GM18868 (cell line): ENCODE measurements around the gene ASS1.
"Not testable (repeated sequence)": the region's sequence is repeated elsewhere in the genome, so short reads cannot be mapped to it uniquely, and the experiment has no call there.

ENCODE experiments used
- ATAC-seq: cut with Tn5 transposase; IDR thresholded peaks from one replicate; pipeline ENCODE4 v1.9.1; 2021; ENCODE audit warnings: mild to moderate bottlenecking, moderate library complexity; ENCODE audit not compliant: unreplicated experiment

Gene ASS1

DNA sequence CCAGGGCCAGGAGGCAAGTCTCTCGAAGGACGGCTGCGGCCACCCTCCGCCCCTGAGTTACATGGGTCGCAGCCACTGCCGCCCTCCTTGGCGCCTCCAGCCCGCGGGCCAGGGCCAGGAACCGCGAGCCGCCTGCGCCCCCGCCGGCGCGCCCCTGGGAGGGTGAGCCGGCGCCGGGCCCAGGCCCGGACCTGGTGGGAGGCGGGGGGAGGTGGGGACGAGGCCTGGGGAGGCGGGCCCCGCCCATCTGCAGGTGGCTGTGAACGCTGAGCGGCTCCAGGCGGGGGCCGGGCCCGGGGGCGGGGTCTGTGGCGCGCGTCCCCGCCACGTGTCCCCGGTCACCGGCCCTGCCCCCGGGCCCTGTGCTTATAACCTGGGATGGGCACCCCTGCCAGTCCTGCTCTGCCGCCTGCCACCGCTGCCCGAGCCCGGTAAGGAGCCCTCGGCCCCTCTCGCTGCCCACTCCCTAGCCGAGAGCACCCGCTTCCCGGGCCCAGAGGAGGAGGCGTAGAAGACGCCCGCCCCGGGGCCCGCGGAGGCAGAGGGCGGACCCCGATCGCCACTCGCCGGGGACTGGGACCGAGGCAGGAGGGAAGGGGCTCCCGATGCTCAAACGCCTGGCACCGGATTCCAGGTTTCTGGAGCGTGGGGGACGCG is at the start of gene ASS1:
Gene ASS1 (plus strand): TSS at position 397 of the 657 bp plus-strand sequence. CDS start 7,268 bp downstream, outside the sequence.
- ATAC-seq = no peak

DNA sequence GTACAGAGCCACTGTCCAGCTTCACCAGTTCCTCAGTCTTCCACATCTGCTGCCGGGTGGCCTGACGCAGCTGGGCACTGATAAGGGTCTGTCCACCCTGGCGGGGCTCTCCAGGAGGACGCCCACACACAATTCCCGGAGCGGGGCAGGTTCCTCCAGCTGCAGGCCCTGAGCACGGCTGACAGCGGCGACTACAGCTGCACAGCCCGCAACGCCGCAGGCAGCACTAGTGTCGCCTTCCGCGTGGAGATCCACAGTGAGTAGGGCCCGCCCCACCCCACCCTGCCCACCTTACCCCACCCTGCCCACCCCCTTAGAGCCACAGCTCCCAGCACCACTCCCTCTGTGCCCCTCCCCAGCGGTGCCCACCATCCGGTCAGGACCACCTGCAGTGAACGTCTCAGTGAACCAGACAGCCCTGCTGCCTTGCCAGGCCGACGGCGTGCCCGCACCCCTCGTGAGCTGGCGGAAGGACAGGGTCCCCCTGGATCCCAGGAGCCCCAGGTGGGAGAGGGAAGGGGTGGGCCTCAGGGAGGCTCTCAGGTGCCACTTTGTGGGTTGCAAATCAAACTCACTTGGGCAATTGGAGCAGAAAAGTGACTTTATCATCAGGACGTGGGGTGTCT is 48.8 kb upstream of the ASS1 start:
- no peak for ATAC-seq

DNA sequence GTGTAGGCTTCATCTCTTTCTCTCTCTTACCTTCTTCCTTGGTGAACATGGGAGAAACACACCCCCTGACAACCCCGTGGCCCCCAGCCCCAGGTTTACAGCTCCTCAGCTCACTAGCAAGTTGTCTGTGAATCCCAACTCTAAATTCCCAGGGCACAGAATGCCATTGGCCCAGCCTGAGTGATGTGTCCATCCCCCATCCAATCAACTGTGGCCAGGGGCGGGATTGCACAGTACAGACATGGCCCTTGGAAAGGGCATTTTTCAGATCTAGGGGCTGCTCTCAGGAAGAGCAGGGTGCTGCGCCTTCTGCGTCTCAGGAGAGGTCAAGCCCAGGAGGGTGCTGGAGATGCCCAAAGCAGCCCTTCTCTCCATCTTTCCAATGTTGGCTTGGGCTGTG is 48.2 kb upstream of the ASS1 start:
- ATAC-seq = no peak

- no peak for ATAC-seq
These were observed 46.1 kb upstream of the ASS1 start for GRCh38 chr9:130398487-130399240.

DNA sequence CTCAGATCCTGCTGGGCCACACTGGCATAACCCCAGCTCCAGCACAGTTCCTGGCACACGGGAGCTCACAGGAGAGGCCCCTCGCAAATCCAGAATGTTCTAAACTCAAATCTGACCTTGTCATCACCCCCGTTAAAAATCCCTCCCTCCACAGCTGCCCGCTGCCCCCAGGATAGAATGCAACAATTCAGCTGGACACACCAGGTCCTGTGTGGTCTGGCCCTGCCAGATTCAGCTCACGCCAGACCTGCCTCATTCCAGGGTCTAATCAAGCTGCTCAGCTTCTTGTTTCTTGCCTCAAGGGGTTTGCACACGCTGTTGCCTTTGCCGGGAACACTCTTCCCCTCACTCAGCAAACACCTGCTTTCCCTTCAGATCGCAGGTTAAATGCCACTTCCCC is 45.0 kb upstream of the ASS1 start:
- ATAC-seq = no peak

DNA sequence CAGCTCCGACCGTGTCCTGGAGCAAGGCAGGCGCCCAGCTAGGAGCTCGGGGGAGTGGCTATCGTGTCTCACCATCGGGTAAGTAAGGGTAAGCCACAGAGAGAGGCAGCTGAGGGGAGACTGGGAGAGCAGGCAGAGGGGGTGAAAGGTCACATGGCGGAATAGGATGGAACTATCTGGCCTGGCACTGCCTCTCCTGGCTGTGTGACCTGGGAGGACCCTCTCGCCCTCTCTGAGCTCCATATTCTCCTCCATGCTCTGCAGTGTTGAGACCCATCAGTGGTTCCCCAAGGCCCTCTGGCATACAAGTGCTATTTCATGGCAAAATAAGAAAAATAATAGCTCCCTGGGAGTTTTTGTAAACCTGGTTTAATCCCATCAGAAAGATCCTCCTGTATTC is 43.9 kb upstream of the ASS1 start:
- ATAC-seq = no peak

GRCh38 chr9:130401742-130402141 is 43.0 kb upstream of the ASS1 start:
- ATAC-seq = not testable (repeated sequence)

GRCh38 chr9:130402243-130402642 is 42.5 kb upstream of the ASS1 start:
- no peak for ATAC-seq

- no peak for ATAC-seq
These were observed 41.9 kb upstream of the ASS1 start for GRCh38 chr9:130402645-130403440.

DNA sequence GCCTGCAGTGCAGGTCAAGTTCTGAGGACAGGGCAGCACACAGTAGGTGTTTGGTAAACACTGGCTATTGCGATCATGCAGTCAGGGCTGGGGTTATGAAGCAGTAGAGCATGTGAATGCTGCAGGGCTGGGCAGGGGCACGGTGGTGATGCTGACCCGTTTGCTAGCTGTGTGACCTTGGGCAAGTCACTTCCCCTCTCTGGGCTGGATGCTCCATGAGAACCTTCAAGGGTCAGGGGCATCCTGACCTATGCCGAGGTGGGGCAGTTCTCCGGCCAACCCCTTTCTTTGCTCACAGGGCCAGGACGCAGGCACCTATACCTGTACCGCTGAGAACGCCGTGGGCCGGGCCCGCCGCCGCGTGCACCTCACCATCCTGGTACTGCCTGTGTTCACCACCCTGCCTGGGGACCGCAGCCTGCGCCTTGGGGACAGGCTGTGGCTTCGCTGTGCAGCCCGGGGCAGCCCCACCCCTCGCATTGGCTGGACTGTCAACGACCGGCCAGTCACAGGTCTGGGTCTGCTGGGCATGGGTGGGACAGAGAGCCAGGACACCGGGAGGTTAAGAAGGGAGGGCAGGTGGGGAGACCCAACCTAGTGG is 39.0 kb upstream of the ASS1 start:
- no peak for ATAC-seq

DNA sequence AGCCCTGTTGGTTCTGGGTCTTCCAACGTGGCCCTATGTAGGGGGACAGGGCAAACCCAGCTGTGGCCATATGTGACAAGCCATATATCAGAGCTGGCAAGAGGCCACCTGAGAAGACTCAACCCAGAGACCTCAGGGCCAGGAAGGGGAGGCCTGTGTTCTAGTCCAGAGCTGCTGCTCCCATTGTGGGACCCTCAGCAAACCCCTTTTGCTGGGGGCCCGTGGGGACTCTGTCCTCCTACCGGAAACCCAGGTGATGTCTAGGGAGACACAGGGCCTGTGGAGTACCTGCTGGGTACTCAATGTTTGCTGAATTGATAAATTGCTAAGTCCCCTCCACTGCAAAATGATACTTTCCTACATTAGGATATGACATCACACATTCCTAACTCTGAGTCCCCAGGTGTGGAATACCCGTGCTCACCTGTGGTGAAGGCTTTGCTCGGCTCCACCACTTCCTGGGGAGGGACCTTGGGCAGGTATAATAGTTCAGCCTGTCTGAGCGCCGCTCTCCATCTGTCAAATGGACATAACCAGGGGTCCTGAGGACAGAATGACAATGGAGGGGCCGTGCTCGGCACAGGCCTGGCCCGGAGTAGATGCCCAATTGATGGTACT is 38.4 kb upstream of the ASS1 start:
- ATAC-seq = no peak

DNA sequence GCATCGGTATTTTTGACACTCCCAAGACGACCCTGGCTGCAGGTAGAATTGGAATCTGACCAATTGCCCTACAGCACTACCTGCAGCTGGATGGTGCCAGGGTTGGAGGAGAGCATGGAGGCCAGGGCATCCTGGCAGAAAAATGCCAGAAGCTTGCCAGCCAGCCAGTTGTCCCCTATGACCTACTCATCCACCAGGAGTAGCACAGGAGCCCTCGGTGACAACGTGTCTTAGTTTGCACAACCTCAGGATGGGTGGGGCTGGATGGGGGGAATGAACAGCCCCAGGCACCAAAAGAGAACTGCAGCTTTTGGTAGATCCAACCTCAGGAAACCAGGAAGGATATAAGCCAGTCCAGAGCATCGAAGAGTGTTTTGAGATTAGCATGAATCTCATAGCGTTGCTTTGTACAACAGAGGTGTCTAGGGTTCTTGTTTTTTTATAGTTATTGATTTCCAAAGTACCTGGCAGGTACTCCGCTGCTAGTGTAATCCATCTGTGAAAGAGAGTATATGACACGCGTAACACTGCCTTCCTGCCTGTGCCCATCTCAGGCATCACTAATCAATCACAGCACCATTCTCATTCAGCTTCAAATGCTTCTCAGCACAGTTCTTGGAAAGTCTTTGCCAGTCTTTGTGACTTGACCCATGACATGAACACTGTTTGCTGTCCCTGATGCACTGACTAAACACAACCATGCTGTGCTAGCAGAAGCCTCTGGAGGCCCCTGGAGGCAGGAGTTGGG is 36.7 kb upstream of the ASS1 start:
- ATAC-seq = no peak

DNA sequence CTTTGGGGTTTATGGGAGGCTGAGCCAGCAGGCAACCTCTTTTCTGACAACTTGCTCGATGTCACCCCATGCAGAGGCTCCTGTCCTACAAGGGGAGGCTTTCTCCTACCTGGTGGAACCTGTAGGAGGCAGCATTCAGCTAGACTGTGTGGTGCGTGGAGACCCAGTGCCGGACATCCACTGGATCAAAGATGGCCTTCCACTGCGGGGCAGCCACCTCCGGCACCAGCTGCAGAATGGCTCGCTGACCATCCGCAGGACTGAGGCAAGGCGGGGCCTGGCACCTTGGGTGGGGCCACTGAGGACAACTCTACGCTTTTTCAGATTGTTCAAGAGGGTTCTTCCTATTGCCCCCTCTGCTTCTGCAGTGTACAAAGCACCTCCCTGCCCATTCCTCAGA is 36.1 kb upstream of the ASS1 start:
- no peak for ATAC-seq

DNA sequence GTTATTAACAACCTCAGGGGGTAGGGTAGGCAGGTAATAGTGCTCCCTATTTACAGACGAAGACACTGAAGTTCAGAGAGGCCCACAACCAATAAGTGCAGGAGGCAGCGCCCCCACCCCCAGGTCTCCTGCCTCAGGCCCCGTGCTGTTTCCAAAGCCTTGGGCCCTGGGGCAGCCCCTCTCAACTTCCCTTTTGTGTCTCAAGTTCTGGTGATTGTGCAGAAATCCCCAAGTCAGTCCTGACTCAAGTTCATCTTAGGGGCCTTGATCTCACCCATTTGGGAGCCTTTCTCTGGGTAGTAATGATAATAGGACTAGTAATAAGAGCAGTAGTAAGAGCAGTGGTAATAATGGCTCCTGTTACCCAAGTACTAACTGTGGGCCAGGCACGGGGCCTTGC is 35.5 kb upstream of the ASS1 start:
- ATAC-seq = no peak

DNA sequence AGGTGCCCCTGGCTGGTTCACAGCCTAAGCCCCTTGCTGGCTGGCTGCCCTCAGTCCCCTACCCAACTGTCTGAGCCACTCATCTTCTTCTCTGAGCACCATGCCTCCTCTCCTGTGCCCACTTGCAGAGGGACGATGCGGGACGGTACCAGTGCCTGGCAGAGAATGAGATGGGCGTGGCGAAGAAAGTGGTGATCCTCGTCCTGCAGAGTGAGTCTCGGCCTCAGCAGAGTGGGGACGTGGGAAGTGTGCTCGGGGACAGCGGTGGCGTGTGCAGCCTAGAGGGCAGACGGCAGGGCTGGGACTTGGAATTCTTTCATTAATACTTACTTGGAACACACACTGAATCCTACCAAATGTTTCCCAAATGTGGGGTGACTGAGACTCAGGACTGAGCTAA is 34.3 kb upstream of the ASS1 start:
- ATAC-seq = no peak

GRCh38 chr9:130411566-130411915 is 33.2 kb upstream of the ASS1 start:
- ATAC-seq = no peak

- no peak for ATAC-seq
These were observed 30.6 kb upstream of the ASS1 start for GRCh38 chr9:130414081-130414731.

DNA sequence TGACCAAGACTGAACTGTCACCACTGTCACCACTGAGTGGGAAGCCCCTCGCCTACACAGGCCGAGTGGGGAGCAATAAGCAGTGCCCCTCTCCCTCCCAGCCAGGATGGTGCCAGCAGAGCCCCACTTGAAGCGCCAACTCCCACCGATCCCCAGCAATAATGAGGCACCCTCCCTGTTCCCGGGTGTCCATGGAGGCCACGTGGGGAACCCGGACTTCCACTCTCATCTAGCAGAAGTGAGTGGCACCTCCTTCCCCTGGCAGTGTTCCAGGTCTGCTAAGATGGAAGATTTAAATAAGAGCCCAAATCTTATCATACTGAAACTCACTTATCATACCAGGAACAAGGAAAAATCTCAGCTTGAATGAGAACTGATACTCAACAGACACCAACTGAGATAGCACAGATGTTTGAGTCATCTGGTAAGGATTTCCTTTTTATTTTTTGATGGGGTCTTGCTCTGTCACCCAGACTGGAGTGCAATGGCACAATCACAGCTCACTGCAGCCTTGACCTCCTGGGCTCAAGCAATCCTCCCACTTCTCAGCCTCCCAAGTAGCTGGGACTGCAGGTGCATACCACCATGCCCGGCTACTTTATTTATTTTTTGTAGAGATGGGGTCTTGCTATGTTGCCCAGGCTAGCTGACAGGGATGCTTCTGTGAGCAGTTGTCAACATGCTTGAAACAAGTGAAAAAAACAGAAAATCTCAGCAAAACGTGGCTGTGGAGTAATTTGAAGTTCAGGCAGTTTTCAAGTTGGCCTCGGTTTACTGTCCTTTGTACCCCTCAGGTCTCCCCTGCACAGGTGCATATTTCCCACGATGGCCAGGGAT is 29.6 kb upstream of the ASS1 start:
- no peak for ATAC-seq

- no peak for ATAC-seq
These were observed 27.2 kb upstream of the ASS1 start for GRCh38 chr9:130417602-130418001.
